Sigmoid colon (tissue), 7 donors: ENCODE data around the gene PDZD8. TPM values are rescaled to one million over a fixed set of nuclear protein-coding genes. Genes with fewer than 3 reads are reported as not detected.

ENCODE experiments used
- DNase-seq: peaks from one replicate; pipeline ENCODE4 v3.0.0-alpha.2; 2019
- H3K27ac ChIP-seq, 4 donors: fragments of 200-600 bp; sonication (generic); one replicate each; pipeline ENCODE4 v1.5.1; 2016 to 2019; ENCODE audit warnings: mild to moderate bottlenecking in 1 of 4
- H3K27me3 ChIP-seq, 3 donors: fragments of 200-600 bp; sonication (generic); one replicate each; pipeline ENCODE4 v1.5.1; 2019; ENCODE audit warnings: mild to moderate bottlenecking in 1 of 3
- H3K36me3 ChIP-seq, 4 donors: fragments of 200-600 bp; sonication (generic); one replicate each; pipeline ENCODE4 v1.5.1; 2016 to 2019
- H3K4me1 ChIP-seq, 4 donors: fragments of 200-600 bp; sonication (generic); one replicate each; pipeline ENCODE4 v1.5.1; 2017 to 2019
- H3K4me3 ChIP-seq, 4 donors: fragments of 200-600 bp; sonication (generic); one replicate each; pipeline ENCODE4 v1.5.1; 2017 to 2019; ENCODE audit warnings: mild to moderate bottlenecking in 2 of 4, moderate library complexity in 1 of 4
- H3K9me3 ChIP-seq, 4 donors: fragments of 200-600 bp in 3 of 4; sonication (generic) in 3 of 4; one replicate each; pipeline versions ENCODE4 v1.5.1 to v1.6.1; 2013 to 2019
- CTCF ChIP-seq, 4 experiments: fragments of 450-650 bp in 3 of 4; fragments of 200-600 bp in 1 of 4; IDR thresholded peaks; one replicate each; pipeline ENCODE4 v1.5.1; 2016 to 2019; ENCODE audit warnings: antibody characterized with exemption in 4 of 4, mild to moderate bottlenecking in 3 of 4, moderate library complexity in 2 of 4
- EP300 ChIP-seq, 4 donors: sonication (generic); formaldehyde crosslinking; IDR thresholded peaks; one replicate each; pipeline ENCODE4 v1.6.1; 2017; ENCODE audit warnings: antibody characterized with exemption in 4 of 4
- POLR2A ChIP-seq, 2 donors: fragments of 450-650 bp; IDR thresholded peaks; one replicate each; pipeline ENCODE4 v1.6.1; 2016; ENCODE audit warnings: antibody characterized with exemption in 2 of 2, mild to moderate bottlenecking in 2 of 2, moderate library complexity in 2 of 2
- POLR2AphosphoS5 ChIP-seq, 4 donors: sonication (generic); formaldehyde crosslinking; IDR thresholded peaks; one replicate each; pipeline ENCODE4 v1.6.1; 2017; ENCODE audit warnings: antibody characterized with exemption in 4 of 4
- WGBS, 2 donors: extraction: QIAGEN DNeasy Blood & Tissue Kit; methylation state at CpG; one replicate each; pipeline ENCODE4 v1.1.7; 2013; 5-methylcytosine and 5-hydroxymethylcytosine counted together
- intact Hi-C: fragments of 100-400 bp; cut with DNase I; formaldehyde crosslinking; loops from one replicate; pipeline ENCODE4 v1.15.1; 2023
- polyA plus RNA-seq, 3 donors: library from polyadenylated mRNA; stranded (reverse); fragments of 200-250 nt; gene quantifications; one replicate each; pipeline ENCODE4 v1.2.3, GENCODE V29; 2013
- total RNA-seq, 4 donors: library from RNA; depleted of rRNA; stranded (reverse); fragments of >200 nt; gene quantifications; one replicate each; pipeline ENCODE4 v1.1.0, GENCODE V29; 2016
- donor health status: healthy with polysubstance abuse.
- donor health status: Bipolar disorder and iron deficiency.
- donor health status: healthy.

The PDZD8 gene
- total and polyA plus RNA-seq, 7 donors, result 3.5 to 34.3 (median 25.2) TPM

GRCh38 chr10:117355072-117355471 lies 20.2 kb downstream of the PDZD8 start:
- no peak overlapping the region for H3K4me3 ChIP-seq
- intact Hi-C loops, result no loop called here
- no peak overlapping the region for H3K27ac ChIP-seq
- TF ChIP-seq POLR2A (IDR thresholded peaks at IDR 0.05) (no peak), EP300 (IDR thresholded peaks at IDR 0.05) (no peak), POLR2AphosphoS5 (IDR thresholded peaks at IDR 0.05) (no peak), CTCF (IDR thresholded peaks at IDR 0.05) (no peak)
- no peaks in the 10 kb centered on the region for H3K27me3 ChIP-seq
- peaks cover 0 to 28% (median 14%) of the 10 kb centered on the region in 4 donors for H3K4me1 ChIP-seq
- WGBS, 2 donors, result 24 to 40% methylated on average over 3 of the region's 3 CpGs
- no peaks in the 10 kb centered on the region for H3K9me3 ChIP-seq
- H3K36me3 ChIP-seq, result no peaks in the 10 kb centered on the region
- DNase-seq, result no peak

- DNase-seq, result no peak
- TF ChIP-seq POLR2AphosphoS5 (IDR thresholded peaks at IDR 0.05), result no peak
- no peak for TF ChIP-seq POLR2A (IDR thresholded peaks at IDR 0.05)
- no peak for TF ChIP-seq EP300 (IDR thresholded peaks at IDR 0.05)
- H3K27ac ChIP-seq, result no peak overlapping the region
- H3K36me3 ChIP-seq, result no peaks in the 10 kb centered on the region
- no peak overlapping the region for H3K4me3 ChIP-seq
- 62 to 65% methylated on average over 2 of the region's 2 CpGs for WGBS, 2 donors
- H3K9me3 ChIP-seq, result no peaks in the 10 kb centered on the region
- intact Hi-C loops, result no loop called here
- peaks cover 0 to 28% (median 14%) of the 10 kb centered on the region in 4 donors for H3K4me1 ChIP-seq
- H3K27me3 ChIP-seq, result no peaks in the 10 kb centered on the region
Observed at GRCh38 chr10:117353684-117354083, 21.6 kb downstream of the PDZD8 start.

DNA sequence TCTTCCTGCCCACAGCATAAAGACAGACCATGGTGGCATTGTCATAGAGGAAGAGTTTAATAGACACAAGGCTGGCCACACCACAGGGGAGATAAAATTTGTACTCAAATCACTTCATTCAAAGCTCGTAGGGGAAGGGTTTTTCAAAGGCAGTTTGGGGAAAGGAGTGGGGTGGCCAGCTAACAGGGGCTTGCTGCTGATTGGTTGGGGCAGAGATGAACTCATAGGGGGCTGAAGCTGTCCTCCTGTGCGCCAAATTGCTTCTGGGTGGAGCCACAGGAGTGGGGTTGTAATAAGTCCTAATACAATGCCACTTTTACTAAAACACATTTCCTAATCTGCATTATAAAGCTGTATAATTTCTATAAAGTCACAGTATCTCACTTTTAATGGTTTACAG lies 22.5 kb downstream of the PDZD8 start:
- no peak for DNase-seq
- TF ChIP-seq CTCF (IDR thresholded peaks at IDR 0.05) (no peak), POLR2A (IDR thresholded peaks at IDR 0.05) (no peak), EP300 (IDR thresholded peaks at IDR 0.05) (no peak), POLR2AphosphoS5 (IDR thresholded peaks at IDR 0.05) (no peak)
- WGBS, 2 donors, result 34 to 74% methylated on average over 2 of the region's 2 CpGs
- Histone ChIP-seq H3K27ac (no peak overlapping the region), H3K36me3 (no peaks in the 10 kb centered on the region), H3K9me3 (no peaks in the 10 kb centered on the region), H3K4me1 (peaks cover 0 to 28% (median 14%) of the 10 kb centered on the region in 4 donors), H3K4me3 (no peak overlapping the region), H3K27me3 (no peaks in the 10 kb centered on the region)
- intact Hi-C loops, result no loop called here

- WGBS, 2 donors, result 28 to 75% methylated on average over 2 of the region's 2 CpGs
- Histone ChIP-seq H3K4me1 (peaks cover 0 to 28% (median 14%) of the 10 kb centered on the region in 4 donors), H3K36me3 (no peaks in the 10 kb centered on the region), H3K4me3 (no peak overlapping the region), H3K27ac (no peak overlapping the region), H3K27me3 (no peaks in the 10 kb centered on the region), H3K9me3 (no peaks in the 10 kb centered on the region)
- no peak for TF ChIP-seq POLR2AphosphoS5 (IDR thresholded peaks at IDR 0.05)
- no peak for TF ChIP-seq POLR2A (IDR thresholded peaks at IDR 0.05)
- no peak for TF ChIP-seq CTCF (IDR thresholded peaks at IDR 0.05)
- no peak for TF ChIP-seq EP300 (IDR thresholded peaks at IDR 0.05)
- no peak for DNase-seq
- intact Hi-C loops, result no loop called here
Observed at GRCh38 chr10:117351996-117352395, 23.2 kb downstream of the PDZD8 start.

DNA sequence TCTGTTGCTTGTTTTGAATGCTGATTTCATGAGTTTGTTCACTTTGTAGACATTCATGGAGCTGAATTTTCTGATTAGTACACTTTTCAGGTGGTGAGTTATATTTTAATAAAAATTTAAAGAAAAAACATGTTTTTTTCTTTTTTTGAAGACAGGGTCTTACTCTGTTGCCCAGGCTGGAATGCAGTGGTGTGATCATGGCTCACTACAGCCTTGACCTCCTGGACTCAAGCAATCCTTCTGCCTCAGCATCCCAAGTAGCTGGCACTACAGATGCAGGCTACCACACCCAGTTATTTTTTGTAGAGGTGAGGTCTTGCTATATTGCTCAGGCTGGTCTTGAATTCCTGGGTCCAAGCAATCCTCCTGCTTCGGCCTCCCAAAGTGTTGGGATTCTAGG lies 23.7 kb downstream of the PDZD8 start:
- no peak for TF ChIP-seq EP300 (IDR thresholded peaks at IDR 0.05)
- TF ChIP-seq CTCF (IDR thresholded peaks at IDR 0.05), result no peak
- TF ChIP-seq POLR2A (IDR thresholded peaks at IDR 0.05), result no peak
- no peak for TF ChIP-seq POLR2AphosphoS5 (IDR thresholded peaks at IDR 0.05)
- Histone ChIP-seq H3K4me1 (peaks cover 0 to 28% (median 14%) of the 10 kb centered on the region in 4 donors), H3K27me3 (no peaks in the 10 kb centered on the region), H3K9me3 (no peaks in the 10 kb centered on the region), H3K27ac (no peak overlapping the region), H3K36me3 (no peaks in the 10 kb centered on the region), H3K4me3 (no peak overlapping the region)
- intact Hi-C loops, result no loop called here
- 86 to 94% methylated on average over 1 of the region's 1 CpG for WGBS, 2 donors
- no peak for DNase-seq
